Activated CD8-positive, alpha-beta memory T cell treated with anti-CD3 and anti-CD28 coated beads for 36 hours (primary cell): ENCODE measurements around the gene AIFM3. TPM values are rescaled to one million over a fixed set of nuclear protein-coding genes. Genes with fewer than 3 reads are reported as not detected.

Source experiments
- CTCF ChIA-PET: fragments of 350-600 bp; sonication (Branson Sonifier 250); formaldehyde crosslinking; loops from one replicate; lab custom pipeline; 2021; ENCODE audit warnings: antibody characterized with exemption; lab: Charles Lee
- POLR2A ChIA-PET: fragments of 350-600 bp; sonication (Branson Sonifier 250); formaldehyde crosslinking; loops from one replicate; lab custom pipeline; 2021; ENCODE audit warnings: antibody characterized with exemption; lab: Charles Lee
- total RNA-seq, 2 experiments: library from RNA; stranded (reverse); gene quantifications; one replicate each; pipeline ENCODE4 v1.2.3, GENCODE V29; 2021

AIFM3 gene
- total RNA-seq, 2 experiments from 2014 or later, result 0.08 TPM; not detected in 1

GRCh38 chr22:20952544-20953341 is 14.3 kb upstream of the AIFM3 start:
- CTCF ChIA-PET, result interaction anchor here (0.8 to 0.9 kb wide), 2 partner anchors 9 to 15 kb away, joined by 3 read pairs; no protein-coding TSS in a partner anchor
- POLR2A ChIA-PET, result no interaction called here

- CTCF ChIA-PET, result interaction anchor here (0.8 kb wide), 1 partner anchor 8 kb away, joined by 3 read pairs; no protein-coding TSS in a partner anchor
Measured at GRCh38 chr22:20953342-20953608, 13.8 kb upstream of the AIFM3 start.

GRCh38 chr22:20953668-20954500 is 13.2 kb upstream of the AIFM3 start:
- ChIA-PET CTCF (interaction anchor here (0.5 kb wide), 1 partner anchor 654 kb away, joined by 3 read pairs; no protein-coding TSS in a partner anchor), POLR2A (interaction anchor here (1.2 kb wide), 1 partner anchor 49 kb away, joined by 4 read pairs; no protein-coding TSS in a partner anchor)

More at GRCh38 chr22:20953342-20953608, 13.8 kb upstream of the AIFM3 start:
- POLR2A ChIA-PET, result interaction anchor here (1.2 kb wide), 1 partner anchor 50 kb away, joined by 4 read pairs; no protein-coding TSS in a partner anchor

- ChIA-PET POLR2A (no interaction called here), CTCF (no interaction called here)
Measured at GRCh38 chr22:20955548-20955947, 11.5 kb upstream of the AIFM3 start.

- CTCF ChIA-PET, result interaction anchor here (0.6 kb wide), 1 partner anchor 17 kb away, joined by 3 read pairs; no protein-coding TSS in a partner anchor
- POLR2A ChIA-PET, result no interaction called here
Measured at GRCh38 chr22:20956258-20957101, 10.6 kb upstream of the AIFM3 start.

- ChIA-PET POLR2A (interaction anchor here (1.3 kb wide), 1 partner anchor 42 kb away, joined by 4 read pairs; no protein-coding TSS in a partner anchor), CTCF (interaction anchor here (0.6 kb wide), 1 partner anchor 17 kb away, joined by 3 read pairs; no protein-coding TSS in a partner anchor)
Measured at GRCh38 chr22:20957102-20957682, 9.9 kb upstream of the AIFM3 start.

GRCh38 chr22:20957683-20958431 is 9.2 kb upstream of the AIFM3 start:
- ChIA-PET POLR2A (interaction anchor here (0.6 to 1.3 kb wide), 2 partner anchors 42 to 769 kb away, joined by 3 to 4 read pairs; no protein-coding TSS in a partner anchor), CTCF (interaction anchor here (1.3 kb wide), 1 partner anchor 10 kb away, joined by 4 read pairs; the partner anchor contains the start of gene AIFM3)

- ChIA-PET POLR2A (no interaction called here), CTCF (interaction anchor here (0.7 to 0.8 kb wide), 3 partner anchors 19 to 101 kb away, joined by 3 read pairs; partner anchors contain the start of gene SNAP29)
Measured at GRCh38 chr22:20959578-20960461, 7.2 kb upstream of the AIFM3 start.

- ChIA-PET POLR2A (no interaction called here), CTCF (interaction anchor here (0.7 to 1.3 kb wide), 4 partner anchors 18 to 101 kb away, joined by 3 read pairs; partner anchors contain the start of gene SNAP29)
Measured at GRCh38 chr22:20960609-20961008, 6.4 kb upstream of the AIFM3 start.

GRCh38 chr22:20962491-20962945 is 4.5 kb upstream of the AIFM3 start:
- POLR2A ChIA-PET, result no interaction called here
- CTCF ChIA-PET, result interaction anchor here (0.6 to 0.7 kb wide), 4 partner anchors 72 to 1010 kb away, joined by 3 to 4 read pairs (median 4); no protein-coding TSS in a partner anchor

GRCh38 chr22:20963201-20964052 is 3.6 kb upstream of the AIFM3 start:
- POLR2A ChIA-PET, result interaction anchor here (0.5 kb wide), 1 partner anchor 18 kb away, joined by 3 read pairs; no protein-coding TSS in a partner anchor
- CTCF ChIA-PET, result interaction anchor here (0.6 to 0.9 kb wide), 2 partner anchors 107 to 417 kb away, joined by 4 read pairs; no protein-coding TSS in a partner anchor

- POLR2A ChIA-PET, result no interaction called here
- CTCF ChIA-PET, result interaction anchor here (0.6 to 1.1 kb wide), 3 partner anchors 39 to 418 kb away, joined by 3 to 4 read pairs (median 4); no protein-coding TSS in a partner anchor
Measured at GRCh38 chr22:20964090-20964798, 2.8 kb upstream of the AIFM3 start.

GRCh38 chr22:20964799-20965103 is 2.3 kb upstream of the AIFM3 start:
- ChIA-PET POLR2A (no interaction called here), CTCF (interaction anchor here (0.9 to 1.1 kb wide), 3 partner anchors 18 to 108 kb away, joined by 3 to 4 read pairs (median 3); partner anchors contain the start of gene LZTR1)

- CTCF ChIA-PET, result interaction anchor here (1.0 to 1.1 kb wide), 2 partner anchors 17 to 38 kb away, joined by 3 read pairs; partner anchors contain the start of gene LZTR1
- POLR2A ChIA-PET, result no interaction called here
Measured at GRCh38 chr22:20965104-20965887, 1.8 kb upstream of the AIFM3 start.
